Activated T-helper 17 cell treated with anti-CD3 and anti-CD28 coated beads, Interleukin-2, amount 50 U/mL, for 72 hours (primary cell): ENCODE measurements around the gene KIAA1671. TPM values are rescaled to one million over a fixed set of nuclear protein-coding genes. Genes with fewer than 3 reads are reported as not detected.
"Not testable (repeated sequence)": the region's sequence is repeated elsewhere in the genome, so short reads cannot be mapped to it uniquely, and the experiment has no call there.

Experiments used
- ATAC-seq: fragments of 150-1000 bp; cut with Tn5 transposase; replicated peaks from 2 replicates; pipeline ENCODE4 v1.10.0; 2021; ENCODE audit warnings: mild to moderate bottlenecking, moderate library complexity
- H3K27ac Mint-ChIP-seq: one replicate; pipeline ENCODE4 v1.8.0; 2022; ENCODE audit warnings: mixed read lengths
- H3K27me3 Mint-ChIP-seq: one replicate; pipeline ENCODE4 v1.8.0; 2022; ENCODE audit warnings: mixed read lengths
- H3K36me3 Mint-ChIP-seq: one replicate; pipeline ENCODE4 v1.8.0; 2022; ENCODE audit warnings: low read depth, mild to moderate bottlenecking, mixed read lengths
- H3K4me1 Mint-ChIP-seq: one replicate; pipeline ENCODE4 v1.8.0; 2022; ENCODE audit warnings: mixed read lengths
- H3K4me3 Mint-ChIP-seq: one replicate; pipeline ENCODE4 v1.8.0; 2022; ENCODE audit warnings: mild to moderate bottlenecking, mixed read lengths
- H3K9me3 Mint-ChIP-seq: one replicate; pipeline ENCODE4 v1.8.0; 2022; ENCODE audit warnings: mixed read lengths
- total RNA-seq, 2 donors: library from RNA; stranded (reverse); gene quantifications; one replicate each; pipeline ENCODE4 v1.2.3, GENCODE V29; 2022

KIAA1671 gene
- total RNA-seq, 2 donors from 2014 or later = 5.9 to 6.0 TPM

- no peak overlapping the region for H3K4me3 Mint-ChIP-seq
- no peak overlapping the region for H3K27ac Mint-ChIP-seq
- H3K27me3 Mint-ChIP-seq = no peaks in the 10 kb centered on the region
- H3K9me3 Mint-ChIP-seq = no peaks in the 10 kb centered on the region
- no peak for ATAC-seq
- H3K4me1 Mint-ChIP-seq = no peaks in the 10 kb centered on the region
- H3K36me3 Mint-ChIP-seq = no peaks in the 10 kb centered on the region
Measured at GRCh38 chr22:25169278-25170031, 216.9 kb downstream of the KIAA1671 start.

GRCh38 chr22:25170426-25170980 is 218.0 kb downstream of the KIAA1671 start:
- H3K9me3 Mint-ChIP-seq = no peaks in the 10 kb centered on the region
- H3K27me3 Mint-ChIP-seq = no peaks in the 10 kb centered on the region
- no peak overlapping the region for H3K4me3 Mint-ChIP-seq
- no peak overlapping the region for H3K27ac Mint-ChIP-seq
- H3K36me3 Mint-ChIP-seq = no peaks in the 10 kb centered on the region
- ATAC-seq = no peak
- H3K4me1 Mint-ChIP-seq = no peaks in the 10 kb centered on the region

DNA sequence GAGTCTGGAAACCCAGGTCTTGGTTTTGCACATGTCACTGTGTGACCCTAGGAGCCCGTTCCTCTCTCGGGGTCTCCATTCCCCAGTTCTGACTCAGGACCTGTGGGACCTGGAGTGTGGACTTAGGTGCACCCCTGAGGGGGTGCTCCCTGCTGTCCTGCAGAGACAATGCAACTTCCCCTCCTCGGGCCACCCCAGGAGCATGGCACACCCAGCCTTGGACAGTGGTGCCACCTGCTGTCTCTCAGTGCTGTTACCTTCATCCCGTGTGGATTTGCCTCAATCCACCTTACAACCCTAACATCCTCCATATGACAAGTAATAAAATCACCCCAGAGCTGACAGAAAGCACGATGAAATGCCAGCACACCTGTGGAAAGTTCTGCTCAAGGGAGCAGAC is 219.6 kb downstream of the KIAA1671 start:
- no peaks in the 10 kb centered on the region for H3K36me3 Mint-ChIP-seq
- no peaks in the 10 kb centered on the region for H3K4me1 Mint-ChIP-seq
- peak; percentile 74 for ATAC-seq
- no peaks in the 10 kb centered on the region for H3K9me3 Mint-ChIP-seq
- no peak overlapping the region for H3K4me3 Mint-ChIP-seq
- H3K27me3 Mint-ChIP-seq = no peaks in the 10 kb centered on the region
- H3K27ac Mint-ChIP-seq = no peak overlapping the region

DNA sequence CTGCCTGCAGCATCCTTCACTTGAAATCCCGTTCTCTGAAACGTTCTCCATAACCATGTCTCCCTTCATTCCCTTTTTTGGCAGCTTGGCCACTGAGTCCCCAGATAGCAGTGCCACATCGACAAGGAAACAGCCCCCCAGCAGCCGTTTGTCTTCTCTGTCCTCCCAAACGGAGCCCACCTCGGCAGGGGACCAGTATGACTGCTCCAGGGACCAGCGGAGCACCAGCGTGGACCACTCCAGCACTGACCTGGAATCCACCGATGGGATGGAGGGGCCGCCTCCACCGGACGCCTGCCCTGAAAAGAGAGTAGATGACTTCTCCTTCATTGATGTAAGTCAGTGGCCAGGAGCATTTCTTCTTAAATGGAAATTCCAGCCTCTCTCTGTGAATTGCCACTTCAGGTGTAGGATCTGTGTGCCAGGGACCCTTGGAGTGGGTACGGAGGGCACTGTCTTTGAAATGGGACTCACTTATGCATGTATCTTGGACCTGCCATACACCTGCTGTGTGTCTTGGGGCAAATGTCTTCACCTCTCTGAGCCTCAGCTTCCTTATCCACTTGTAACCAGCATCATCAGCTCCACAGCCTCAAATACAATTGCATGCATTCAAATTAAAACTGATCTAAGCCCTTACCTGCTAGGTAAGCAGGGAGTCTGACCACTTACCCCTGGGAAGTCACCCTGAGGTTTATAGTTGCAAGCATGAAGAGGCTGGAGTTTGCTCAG is 221.8 kb downstream of the KIAA1671 start:
- Mint-ChIP-seq H3K27ac (no peak overlapping the region), H3K4me3 (no peak overlapping the region), H3K36me3 (no peaks in the 10 kb centered on the region), H3K4me1 (no peaks in the 10 kb centered on the region), H3K27me3 (no peaks in the 10 kb centered on the region), H3K9me3 (no peaks in the 10 kb centered on the region)
- no peak for ATAC-seq

GRCh38 chr22:25174888-25175411 is 222.4 kb downstream of the KIAA1671 start:
- no peaks in the 10 kb centered on the region for H3K36me3 Mint-ChIP-seq
- H3K9me3 Mint-ChIP-seq = no peaks in the 10 kb centered on the region
- ATAC-seq = no peak
- no peaks in the 10 kb centered on the region for H3K27me3 Mint-ChIP-seq
- no peak overlapping the region for H3K27ac Mint-ChIP-seq
- no peaks in the 10 kb centered on the region for H3K4me1 Mint-ChIP-seq
- H3K4me3 Mint-ChIP-seq = no peak overlapping the region

DNA sequence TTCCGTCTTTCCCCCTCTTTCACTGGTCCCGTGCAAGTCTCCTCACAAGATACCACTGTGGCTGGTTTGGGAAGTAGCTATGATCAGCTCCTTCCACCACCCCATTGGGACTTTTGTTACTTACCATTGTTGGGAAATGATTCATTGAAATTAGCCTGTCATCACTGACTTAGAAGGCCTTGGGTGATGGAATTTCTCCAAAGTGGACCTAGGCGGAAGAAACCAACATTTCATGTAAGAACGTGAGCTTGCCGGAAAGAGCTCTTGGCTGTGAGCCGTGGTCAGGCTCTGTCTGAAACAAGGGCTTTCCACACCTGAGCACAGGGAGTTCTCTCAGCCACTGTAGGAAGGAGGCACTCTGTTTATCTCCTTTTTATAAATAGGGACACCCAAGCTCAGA is 223.7 kb downstream of the KIAA1671 start:
- Mint-ChIP-seq H3K9me3 (no peaks in the 10 kb centered on the region), H3K4me1 (no peaks in the 10 kb centered on the region), H3K36me3 (no peaks in the 10 kb centered on the region), H3K4me3 (no peak overlapping the region), H3K27ac (no peak overlapping the region), H3K27me3 (no peaks in the 10 kb centered on the region)
- no peak for ATAC-seq

- H3K27me3 Mint-ChIP-seq = no peaks in the 10 kb centered on the region
- no peak overlapping the region for H3K27ac Mint-ChIP-seq
- ATAC-seq = no peak
- H3K4me3 Mint-ChIP-seq = no peak overlapping the region
- H3K9me3 Mint-ChIP-seq = no peaks in the 10 kb centered on the region
- no peaks in the 10 kb centered on the region for H3K4me1 Mint-ChIP-seq
- H3K36me3 Mint-ChIP-seq = no peaks in the 10 kb centered on the region
Measured at GRCh38 chr22:25176799-25177198, 224.3 kb downstream of the KIAA1671 start.

DNA sequence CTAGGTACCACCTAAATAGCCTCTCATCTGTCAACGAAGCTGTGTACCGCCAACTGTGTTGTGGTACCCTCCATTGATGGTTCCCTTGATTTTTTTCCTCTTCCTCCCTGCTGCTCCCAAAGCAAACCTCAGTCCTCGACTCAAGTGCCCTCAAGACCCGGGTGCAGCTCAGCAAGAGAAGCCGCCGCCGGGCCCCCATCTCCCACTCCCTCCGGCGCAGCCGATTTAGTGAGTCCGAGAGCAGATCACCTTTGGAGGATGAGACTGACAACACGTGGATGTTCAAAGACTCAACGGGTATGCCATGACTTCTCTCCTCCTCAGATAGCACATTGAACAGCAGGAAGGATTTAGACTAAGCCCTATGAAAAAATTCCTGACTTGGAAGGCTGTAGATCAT is 224.7 kb downstream of the KIAA1671 start:
- H3K27ac Mint-ChIP-seq = no peak overlapping the region
- H3K4me3 Mint-ChIP-seq = no peak overlapping the region

GRCh38 chr22:25177895-25178294 is 225.4 kb downstream of the KIAA1671 start:
- Mint-ChIP-seq H3K4me1 (no peaks in the 10 kb centered on the region), H3K27ac (no peak overlapping the region), H3K9me3 (no peaks in the 10 kb centered on the region), H3K4me3 (no peak overlapping the region), H3K27me3 (no peaks in the 10 kb centered on the region), H3K36me3 (no peaks in the 10 kb centered on the region)
- no peak for ATAC-seq

More for the DNA sequence above, 224.7 kb downstream of the KIAA1671 start:
- Mint-ChIP-seq H3K27me3 (no peaks in the 10 kb centered on the region), H3K4me1 (no peaks in the 10 kb centered on the region), H3K36me3 (no peaks in the 10 kb centered on the region), H3K9me3 (no peaks in the 10 kb centered on the region)
- no peak for ATAC-seq

- H3K36me3 Mint-ChIP-seq, H3K4me1 Mint-ChIP-seq, H3K9me3 Mint-ChIP-seq, H3K27ac Mint-ChIP-seq, ATAC-seq, H3K4me3 Mint-ChIP-seq, H3K27me3 Mint-ChIP-seq: not testable (repeated sequence)
Measured at GRCh38 chr22:25178348-25178747, 225.8 kb downstream of the KIAA1671 start.

DNA sequence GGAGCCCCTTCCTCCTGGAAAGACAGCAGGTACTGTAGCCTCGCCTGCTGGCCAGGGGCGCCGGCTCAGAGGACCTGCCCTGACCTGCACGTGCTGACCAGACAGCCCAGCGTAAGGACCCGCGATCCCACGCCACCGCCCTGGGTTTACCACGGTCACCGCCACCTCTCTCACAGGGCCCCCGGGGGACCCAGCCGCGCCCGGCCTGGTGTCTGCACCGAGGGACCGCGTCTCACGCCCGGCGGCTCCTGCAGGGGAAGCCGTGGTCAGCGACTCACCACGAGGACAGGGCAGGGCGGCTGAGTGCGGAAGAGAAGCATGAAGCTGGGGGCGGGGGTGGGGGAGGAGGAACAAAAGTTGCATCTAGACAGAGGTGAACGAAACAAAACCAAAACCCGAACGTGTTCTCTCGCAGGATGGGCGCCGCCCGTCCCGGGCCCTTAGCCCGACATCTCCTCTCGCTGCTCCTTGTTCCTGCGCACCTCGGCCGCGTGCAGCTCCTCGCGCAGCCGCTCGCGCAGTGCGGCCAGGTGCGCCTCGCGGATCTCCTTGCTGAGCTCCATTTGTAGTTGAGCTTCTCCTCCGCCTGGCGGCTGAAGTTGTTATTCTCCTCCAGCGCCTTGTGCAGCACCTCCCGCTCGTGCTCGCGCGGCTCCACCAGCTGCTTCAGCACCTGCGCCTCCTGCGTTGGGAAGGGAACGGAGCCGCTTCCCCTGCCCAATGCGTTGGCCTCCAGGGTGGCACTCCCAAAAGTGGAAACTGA is 226.5 kb downstream of the KIAA1671 start:
- not testable (repeated sequence) for H3K4me1 Mint-ChIP-seq, H3K9me3 Mint-ChIP-seq, H3K27ac Mint-ChIP-seq, H3K4me3 Mint-ChIP-seq, H3K36me3 Mint-ChIP-seq, H3K27me3 Mint-ChIP-seq
- peak; percentile 70 for ATAC-seq

DNA sequence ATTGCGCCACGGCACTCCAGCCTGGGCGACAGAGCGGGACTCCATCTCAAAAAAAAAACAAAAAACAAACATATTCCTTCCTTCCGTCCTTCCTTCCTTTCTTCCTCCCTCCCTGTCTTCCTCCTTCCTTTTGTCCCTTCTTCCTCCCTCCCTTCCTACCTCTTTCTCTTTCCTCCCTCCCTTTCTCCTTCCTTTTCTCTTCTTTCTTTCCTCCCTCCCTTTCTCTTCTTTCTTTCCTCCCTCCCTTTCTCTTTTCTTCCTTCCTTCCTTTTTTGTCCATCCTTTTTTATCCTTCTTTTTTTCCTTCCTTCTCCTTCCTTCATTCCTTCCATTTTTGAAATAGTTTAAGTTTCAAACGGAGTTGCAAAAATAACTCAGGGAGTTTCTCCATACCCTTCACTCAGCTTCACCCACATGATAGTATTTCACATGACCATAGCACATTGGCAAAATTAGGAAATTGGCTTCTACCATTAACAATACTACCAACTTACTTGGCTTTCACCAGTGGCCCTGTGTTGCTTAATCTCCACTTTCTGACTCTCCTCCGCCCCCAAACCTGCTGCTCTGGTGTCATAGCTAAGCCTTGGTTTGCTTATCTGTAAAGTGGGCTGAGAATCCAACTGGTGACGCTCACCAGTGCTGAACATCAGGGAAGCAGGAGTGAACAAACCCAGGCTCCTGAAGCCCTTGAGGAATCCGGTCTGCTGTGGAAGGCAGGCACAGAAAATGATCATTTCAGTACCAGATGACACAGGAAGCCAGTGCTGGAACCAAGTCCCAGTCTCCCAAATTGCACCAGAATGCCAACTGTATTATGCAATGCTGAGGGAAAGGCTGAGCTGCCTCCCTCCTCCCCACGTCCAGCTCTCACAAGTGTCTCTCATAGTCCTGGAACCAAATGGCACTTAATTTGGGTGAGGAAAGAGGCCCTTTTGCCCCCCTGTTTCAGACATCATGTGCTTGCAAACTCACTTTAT is 229.9 kb downstream of the KIAA1671 start:
- H3K9me3 Mint-ChIP-seq = no peaks in the 10 kb centered on the region
- no peak overlapping the region for H3K4me3 Mint-ChIP-seq
- no peak for ATAC-seq
- H3K27ac Mint-ChIP-seq = peak overlapping the region; percentile 60
- no peaks in the 10 kb centered on the region for H3K4me1 Mint-ChIP-seq
- H3K36me3 Mint-ChIP-seq = no peaks in the 10 kb centered on the region
- H3K27me3 Mint-ChIP-seq = no peaks in the 10 kb centered on the region

DNA sequence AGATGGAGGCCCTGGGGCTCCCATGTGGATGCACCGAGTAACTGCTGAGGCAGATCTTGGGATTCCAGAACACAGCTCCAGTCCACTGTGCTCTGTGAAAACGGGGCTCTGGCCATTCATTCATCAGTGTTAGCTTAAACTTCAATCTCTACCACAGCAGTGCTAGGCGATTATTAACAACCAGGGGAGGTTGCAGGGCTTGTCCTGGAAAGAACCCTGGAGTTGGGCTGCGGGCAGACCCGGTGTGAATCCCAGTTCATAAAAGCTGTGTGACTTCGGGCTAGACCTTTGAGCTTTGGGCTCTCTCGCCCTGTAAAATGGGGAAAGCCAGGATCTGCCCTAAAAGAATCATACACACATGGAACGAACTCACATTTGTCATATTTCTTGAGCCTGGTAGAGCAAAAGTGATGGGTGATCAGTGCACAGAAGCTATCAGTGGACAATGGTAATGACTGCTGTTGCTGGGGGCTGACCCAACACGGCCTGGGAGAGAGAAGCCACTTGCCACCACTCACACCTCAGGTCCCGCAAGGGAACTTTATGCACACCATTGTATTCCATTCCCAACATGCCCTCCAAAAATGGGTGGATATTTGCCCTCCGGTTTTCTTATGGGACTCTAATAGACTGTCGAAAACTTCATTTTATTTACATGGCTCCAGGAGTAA is 231.6 kb downstream of the KIAA1671 start:
- no peak overlapping the region for H3K4me3 Mint-ChIP-seq
- no peaks in the 10 kb centered on the region for H3K4me1 Mint-ChIP-seq
- ATAC-seq = no peak
- H3K9me3 Mint-ChIP-seq = no peaks in the 10 kb centered on the region
- no peaks in the 10 kb centered on the region for H3K36me3 Mint-ChIP-seq
- no peaks in the 10 kb centered on the region for H3K27me3 Mint-ChIP-seq
- H3K27ac Mint-ChIP-seq = no peak overlapping the region
